ENCODE data around the gene GNAZ.

Gene GNAZ

GRCh38 chr22:23094260-23094659 lies 23.9 kb downstream of the GNAZ start:
- CTCF ChIA-PET, result interaction anchor here (2.4 kb wide), 1 partner anchor 25 kb away, joined by 7 read pairs; no protein-coding TSS in a partner anchor
- no peak for TF ChIP-seq CTCF (IDR thresholded peaks at IDR 0.05; ENCODE audit: control extremely low read depth, extremely low read depth, low read depth, missing control alignments)
- POLR2A ChIA-PET, result no interaction called here
- DNase-seq (ENCODE audit: extremely low spot score), result no peak

- DNase-seq (ENCODE audit: extremely low spot score), result no peak
- ChIA-PET POLR2A (no interaction called here), CTCF (interaction anchor here (1.1 to 2.4 kb wide), 2 partner anchors 24 to 25 kb away, joined by 3 to 7 read pairs; partner anchors contain the start of gene GNAZ)
- no peak for TF ChIP-seq CTCF (IDR thresholded peaks at IDR 0.05; ENCODE audit: control extremely low read depth, extremely low read depth, low read depth, missing control alignments)
Measured at GRCh38 chr22:23094695-23095681, 24.7 kb downstream of the GNAZ start.

- POLR2A ChIA-PET, result no interaction called here
- no peak for DNase-seq (ENCODE audit: extremely low spot score)
- TF ChIP-seq CTCF (IDR thresholded peaks at IDR 0.05; ENCODE audit: control extremely low read depth, extremely low read depth, low read depth, missing control alignments), result no peak
- CTCF ChIA-PET, result interaction anchor here (1.1 to 2.4 kb wide), 2 partner anchors 23 to 26 kb away, joined by 3 to 7 read pairs; partner anchors contain the start of gene GNAZ
Measured at GRCh38 chr22:23095733-23096342, 25.5 kb downstream of the GNAZ start.

- ChIA-PET CTCF (interaction anchor here (0.6 kb wide), 1 partner anchor 1453 kb away, joined by 3 read pairs; no protein-coding TSS in a partner anchor), POLR2A (no interaction called here)
- TF ChIP-seq CTCF (IDR thresholded peaks at IDR 0.05; ENCODE audit: control extremely low read depth, extremely low read depth, low read depth, missing control alignments), result no peak
- no peak for DNase-seq (ENCODE audit: extremely low spot score)
Measured at GRCh38 chr22:23097412-23098229, 27.3 kb downstream of the GNAZ start.

- POLR2A ChIA-PET, result no interaction called here
- no peak for TF ChIP-seq CTCF (IDR thresholded peaks at IDR 0.05; ENCODE audit: control extremely low read depth, extremely low read depth, low read depth, missing control alignments)
- CTCF ChIA-PET, result interaction anchor here (0.6 kb wide), 1 partner anchor 1454 kb away, joined by 3 read pairs; no protein-coding TSS in a partner anchor
- no peak for DNase-seq (ENCODE audit: extremely low spot score)
Measured at GRCh38 chr22:23098230-23098705, 27.9 kb downstream of the GNAZ start.
